Right renal pelvis (tissue), 4 donors: ENCODE results near the gene HES5. TPM values are rescaled to one million over a fixed set of nuclear protein-coding genes. Genes with fewer than 3 reads are reported as not detected.
"Not testable (repeated sequence)": the region's sequence is repeated elsewhere in the genome, so short reads cannot be mapped to it uniquely, and the experiment has no call there.

Experiments
- DNase-seq, 4 donors: peaks; one replicate each; pipeline ENCODE4 v3.0.0-alpha.2; 2013; ENCODE audit warnings: low read depth in 4 of 4, low spot score in 3 of 4, missing footprints in 1 of 4
- polyA plus RNA-seq, 4 donors: library from polyadenylated mRNA; unstranded; fragments of 120-200 nt; gene quantifications; one replicate each; pipeline ENCODE4 v1.2.1, GENCODE V29; 2013; ENCODE audit not compliant: insufficient read length in 4 of 4

Gene HES5
- polyA plus RNA-seq, 4 donors: 0.32 to 0.56 (median 0.49) TPM

DNA sequence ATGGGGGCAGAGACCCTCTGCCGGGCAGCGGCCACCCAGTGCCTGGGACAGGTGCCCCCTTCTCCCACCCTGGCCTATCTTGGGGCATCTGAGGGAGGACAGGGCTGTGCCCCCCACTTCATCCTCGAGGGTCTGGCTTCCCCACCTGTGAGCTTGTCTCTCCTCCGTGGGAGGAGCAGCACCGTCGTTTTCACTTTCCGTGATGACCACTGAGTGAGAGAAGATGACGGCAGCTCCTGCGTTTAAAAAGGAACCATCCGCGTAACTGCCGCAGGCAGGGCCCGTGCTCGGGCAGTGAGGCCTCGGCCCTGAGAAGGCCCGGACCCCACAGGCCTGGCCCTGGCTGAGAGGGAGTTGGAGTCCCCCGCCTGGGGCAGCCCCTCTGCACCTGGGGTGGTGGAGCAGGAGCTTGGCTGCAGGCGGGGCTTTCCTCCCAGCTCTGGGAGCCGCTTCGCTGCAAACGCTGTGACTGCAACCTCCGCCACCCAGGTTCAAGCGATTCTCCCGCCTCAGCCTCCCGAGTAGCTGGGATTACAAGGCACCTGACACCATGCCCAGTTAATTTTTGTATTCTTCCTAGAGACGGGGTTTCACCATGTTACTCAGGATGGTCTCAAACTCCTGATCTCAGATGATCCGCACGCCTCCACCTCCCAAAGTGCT, 19.4 kb upstream of the HES5 start:
- not testable (repeated sequence) for DNase-seq

DNA sequence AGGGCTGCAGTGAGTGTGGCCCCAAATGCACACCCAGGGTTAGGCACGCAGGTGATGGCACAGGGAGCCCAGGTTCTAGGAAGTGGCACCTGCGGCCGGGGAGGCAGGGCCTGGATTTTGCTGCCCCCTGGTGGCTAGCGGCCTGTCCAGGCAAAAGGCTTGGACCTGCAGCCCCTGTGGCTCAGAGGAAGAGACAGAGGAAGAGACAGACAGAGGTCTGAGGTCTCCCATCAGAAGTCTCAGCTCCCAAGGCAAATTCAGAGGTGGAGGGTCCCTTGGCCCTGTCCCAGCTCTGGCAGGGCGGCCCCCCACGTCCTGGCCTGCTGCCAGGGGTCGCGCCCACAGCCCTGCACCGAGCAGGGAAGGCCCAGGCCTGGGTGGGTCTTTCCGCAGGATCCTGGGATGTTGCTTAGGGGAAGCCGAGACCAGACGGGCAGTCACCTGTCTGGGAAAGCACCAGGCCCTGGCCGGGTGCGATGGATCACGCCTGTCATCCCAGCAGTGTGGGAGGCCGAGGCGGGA, 18.1 kb upstream of the HES5 start:
- no peak for DNase-seq

DNA sequence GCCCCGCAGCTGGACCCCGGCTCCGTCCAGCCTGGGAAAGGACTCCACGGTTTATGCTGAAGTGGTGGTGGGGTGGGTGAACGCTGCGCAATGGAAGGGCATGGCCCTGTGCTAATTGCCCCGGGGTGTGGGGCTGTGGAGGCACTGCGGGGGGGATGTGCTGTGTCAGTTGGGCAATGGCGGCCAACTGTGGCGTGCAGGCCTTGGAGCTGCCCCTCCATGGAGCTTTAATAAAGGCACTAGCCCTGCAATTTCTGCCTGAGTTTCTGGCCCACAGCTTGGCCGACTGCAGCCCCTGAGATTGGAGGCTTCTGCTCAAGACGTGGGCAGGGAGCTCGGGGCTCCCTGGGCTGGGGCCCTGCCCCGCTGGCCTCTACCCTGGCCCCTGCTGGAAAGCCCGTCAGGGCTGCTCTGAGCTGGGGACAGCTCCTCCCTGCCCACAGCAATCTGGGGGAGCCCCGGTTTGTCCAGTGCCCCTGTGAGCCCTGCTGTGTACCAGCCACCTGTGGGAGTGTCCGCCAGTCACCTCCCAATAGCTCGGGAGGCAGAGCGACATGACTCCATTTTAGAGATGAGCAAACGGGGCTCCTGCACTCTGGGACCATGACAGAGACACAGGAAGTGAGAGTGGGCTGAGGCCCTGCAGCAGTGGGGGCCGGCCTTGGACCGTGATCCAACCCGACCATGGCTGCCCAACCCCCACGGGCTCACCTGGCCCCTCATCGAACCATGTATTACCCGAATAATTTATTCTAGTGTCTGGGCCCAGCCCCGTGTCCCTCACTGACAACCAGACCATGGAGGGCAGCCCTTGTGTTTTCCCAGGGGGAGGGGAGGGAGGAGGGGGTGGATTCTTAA, 17.4 kb upstream of the HES5 start:
- DNase-seq: no peak

DNA sequence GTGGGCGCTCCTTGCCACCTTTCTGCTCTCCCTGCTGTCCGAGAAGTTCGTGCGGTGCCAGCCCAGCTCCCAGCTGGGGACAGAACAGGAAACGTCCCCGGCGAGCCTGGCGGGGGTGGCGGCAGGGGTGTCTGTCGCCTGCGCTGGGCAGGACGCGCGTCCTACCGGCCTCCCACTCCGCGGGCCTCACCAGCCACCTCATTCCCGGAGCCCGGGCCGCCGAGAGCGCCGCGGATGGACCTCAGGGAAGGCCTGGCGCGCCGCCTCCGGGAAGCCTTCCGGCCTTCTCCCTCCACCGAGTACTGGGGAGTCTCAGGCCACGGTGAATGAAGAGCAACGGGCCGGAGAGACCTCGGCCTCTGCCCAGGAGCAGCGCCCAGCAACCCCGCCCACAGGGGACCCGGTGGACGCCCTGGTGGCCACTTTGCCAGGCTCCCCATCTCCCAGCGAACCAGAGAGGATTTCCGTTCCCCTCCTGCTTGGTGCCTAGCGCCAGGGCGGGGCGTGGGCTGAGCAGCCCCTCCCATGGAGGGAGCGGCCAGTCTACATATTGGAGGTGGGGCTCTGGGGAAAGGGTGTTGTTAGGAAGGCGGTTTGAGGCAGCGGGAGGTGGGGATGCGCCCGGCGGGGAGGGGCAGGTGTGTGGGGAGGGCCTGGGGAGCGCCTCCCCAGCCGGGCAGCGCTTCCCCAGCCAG, 16.6 kb upstream of the HES5 start:
- no peak for DNase-seq

DNA sequence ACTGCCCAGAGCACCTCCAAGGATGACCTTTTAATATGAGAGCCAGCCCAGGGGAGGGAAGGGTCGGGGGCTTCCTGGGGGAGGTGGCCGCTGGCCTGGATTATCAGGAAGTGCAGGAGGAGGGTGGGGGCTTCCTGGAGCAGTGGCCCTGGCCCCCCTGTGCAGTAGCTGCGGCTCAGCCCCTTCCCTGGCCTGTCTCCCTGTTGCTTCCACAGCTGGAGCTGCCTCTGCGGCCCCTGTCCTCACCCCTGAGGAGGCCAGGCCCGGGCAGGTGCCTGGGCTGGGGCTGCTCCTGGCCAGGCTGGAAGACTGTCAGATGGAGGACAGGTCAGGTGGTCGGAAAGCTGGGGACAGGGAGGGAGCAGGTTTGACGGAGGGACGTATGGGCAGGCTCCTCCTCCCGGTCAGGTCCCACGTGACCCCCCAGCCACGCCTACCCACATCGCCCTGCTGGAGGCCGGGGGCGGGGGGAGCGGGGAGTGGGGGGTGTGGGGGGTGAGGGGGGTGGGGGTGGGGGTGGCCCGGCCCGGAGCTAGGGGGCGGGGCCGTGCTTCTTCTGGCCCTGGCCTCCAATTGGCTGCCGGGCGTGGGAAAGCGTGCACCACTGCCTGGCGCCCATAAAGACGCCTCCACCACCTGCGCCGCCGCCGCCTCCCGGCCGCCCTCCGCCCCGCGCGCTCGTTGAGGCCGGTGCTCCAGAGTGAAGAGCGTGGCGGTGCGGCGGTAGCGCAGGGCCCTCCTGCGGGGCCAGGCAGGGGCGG, 15.9 kb upstream of the HES5 start:
- no peak for DNase-seq

DNA sequence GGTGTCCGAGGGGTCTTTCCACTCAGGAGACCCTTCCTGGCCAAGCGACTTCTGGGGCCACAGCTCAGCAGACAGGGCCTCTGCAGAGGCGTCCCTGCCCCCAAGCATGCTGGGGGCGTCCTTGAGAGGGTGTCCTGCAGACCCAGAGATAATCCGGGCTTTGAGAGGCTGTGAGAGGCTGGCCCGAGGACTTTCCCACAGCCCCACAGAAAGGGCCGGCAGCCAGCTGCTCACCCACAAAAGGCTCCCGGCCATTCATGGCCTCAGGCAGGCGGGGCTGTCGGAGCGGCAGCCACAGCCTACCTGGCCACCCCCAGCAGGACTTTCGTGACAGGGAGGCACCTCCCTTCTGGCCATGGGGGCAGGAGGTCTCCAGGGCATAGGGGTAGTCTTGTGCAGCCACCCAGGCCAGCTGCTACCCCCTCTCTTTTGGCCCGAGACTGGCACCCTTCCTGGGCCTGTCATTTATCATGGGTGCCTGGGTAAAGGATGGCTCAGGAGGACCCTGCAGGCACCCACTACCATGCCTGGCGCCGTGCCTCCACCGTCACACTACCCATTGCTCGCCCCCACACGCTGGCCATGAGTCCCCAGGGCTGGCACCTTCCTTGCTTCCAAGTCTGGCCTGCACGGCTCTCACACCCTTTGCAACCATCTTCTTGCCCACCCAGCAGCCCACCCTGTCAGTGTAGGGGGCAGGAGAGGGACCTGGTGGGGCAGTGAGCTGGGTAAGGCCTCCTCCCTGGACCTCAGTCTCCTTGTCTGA, 15.0 kb upstream of the HES5 start:
- no peak for DNase-seq

DNA sequence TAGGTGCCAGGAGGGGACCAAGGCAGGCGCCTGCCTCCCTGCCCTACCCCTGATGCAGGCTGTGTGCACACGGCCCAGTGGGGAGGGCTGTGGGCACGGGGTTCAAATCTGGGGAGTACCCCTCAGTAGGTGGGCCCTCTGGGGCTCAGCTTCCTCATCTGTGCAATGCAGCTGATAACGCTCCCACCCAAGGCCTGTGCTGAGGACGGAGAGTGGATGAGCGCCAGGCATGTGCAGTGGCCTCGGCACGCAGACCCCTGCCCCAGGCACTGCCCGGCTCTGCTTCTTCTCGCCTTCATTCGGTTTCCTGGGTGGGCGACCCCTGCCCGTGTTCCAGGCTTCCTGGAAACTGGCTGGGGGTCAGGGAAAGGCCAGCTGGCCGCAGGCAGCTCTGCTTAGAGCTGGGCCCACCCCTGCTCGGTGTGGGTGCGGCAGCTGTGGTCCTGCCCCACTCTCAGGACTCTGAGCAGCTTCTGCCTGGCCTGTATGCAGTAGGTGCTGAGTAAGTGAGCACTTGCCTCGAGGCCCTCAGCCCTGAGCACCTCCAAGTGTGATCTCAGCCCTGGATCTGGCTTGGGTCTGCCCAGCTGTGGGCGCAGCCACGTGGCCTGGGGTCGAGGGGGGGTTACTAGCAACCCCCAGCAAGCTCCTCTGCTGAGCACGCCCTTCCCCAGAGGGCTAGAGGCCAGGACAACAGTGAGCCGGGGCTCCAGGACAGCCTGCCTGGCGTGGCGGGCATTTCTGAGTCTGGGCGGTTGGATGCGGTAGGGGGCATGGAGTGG, 14.2 kb upstream of the HES5 start:
- no peak for DNase-seq

DNA sequence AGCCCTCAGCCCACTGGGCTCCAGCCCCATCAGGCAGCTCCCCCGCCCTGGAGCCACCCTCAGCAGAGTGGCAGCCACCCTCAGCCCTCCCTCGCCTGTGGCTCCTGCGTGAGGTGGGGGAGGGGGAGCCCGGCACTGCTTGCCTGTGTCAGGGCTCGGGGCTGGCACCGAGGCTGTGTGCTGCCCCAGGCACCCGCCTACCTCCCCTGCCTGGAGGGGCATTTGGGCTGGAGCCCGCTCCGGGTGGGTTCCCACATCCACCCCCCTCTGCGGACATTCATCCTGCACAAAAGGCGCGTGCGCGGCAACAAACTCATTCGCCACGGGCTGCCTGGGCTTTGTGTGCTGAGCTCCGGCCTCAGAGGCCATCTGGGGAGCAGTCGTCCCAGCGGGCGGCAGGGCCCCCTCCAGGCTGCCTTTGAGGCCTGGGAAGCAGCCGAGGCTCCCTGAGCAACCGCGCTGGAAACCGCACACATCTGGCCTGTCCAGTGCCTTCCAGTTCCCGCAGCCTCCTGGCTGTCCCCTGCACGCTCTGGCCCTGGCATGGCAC, 13.6 kb upstream of the HES5 start:
- DNase-seq: no peak

DNA sequence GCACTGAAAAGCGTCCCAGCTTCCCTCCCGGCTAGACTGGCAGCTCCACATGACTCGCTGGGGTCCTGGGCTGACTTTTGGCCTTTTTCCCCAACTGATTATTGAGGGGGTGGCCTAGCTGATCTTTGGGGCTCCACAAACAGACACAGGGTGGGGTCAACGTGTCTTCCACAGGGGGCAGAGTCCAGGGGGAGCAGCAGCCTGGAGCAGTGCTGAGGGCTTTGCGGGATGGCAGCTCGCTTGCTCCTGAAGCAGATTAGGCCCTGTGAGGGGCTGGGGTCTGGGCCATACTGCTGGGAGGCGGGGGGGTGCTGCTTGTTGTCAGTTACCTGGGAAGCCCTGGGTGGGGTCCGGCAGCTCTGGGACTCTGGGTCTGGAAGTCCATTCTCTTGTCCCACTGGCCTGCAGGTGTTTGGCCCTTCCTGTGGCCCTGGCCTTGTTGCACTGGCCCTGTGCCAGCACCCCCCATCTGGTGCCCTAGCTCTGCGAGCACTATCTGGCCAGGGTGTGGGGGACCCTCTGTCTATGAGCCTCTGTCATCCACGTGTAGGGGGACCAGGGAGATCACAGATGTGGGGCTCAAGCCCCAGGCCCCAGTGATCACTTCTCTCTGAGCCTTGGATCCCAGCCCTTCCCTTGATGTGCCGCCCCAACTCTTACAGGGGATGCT, 12.3 kb upstream of the HES5 start:
- no peak for DNase-seq

DNA sequence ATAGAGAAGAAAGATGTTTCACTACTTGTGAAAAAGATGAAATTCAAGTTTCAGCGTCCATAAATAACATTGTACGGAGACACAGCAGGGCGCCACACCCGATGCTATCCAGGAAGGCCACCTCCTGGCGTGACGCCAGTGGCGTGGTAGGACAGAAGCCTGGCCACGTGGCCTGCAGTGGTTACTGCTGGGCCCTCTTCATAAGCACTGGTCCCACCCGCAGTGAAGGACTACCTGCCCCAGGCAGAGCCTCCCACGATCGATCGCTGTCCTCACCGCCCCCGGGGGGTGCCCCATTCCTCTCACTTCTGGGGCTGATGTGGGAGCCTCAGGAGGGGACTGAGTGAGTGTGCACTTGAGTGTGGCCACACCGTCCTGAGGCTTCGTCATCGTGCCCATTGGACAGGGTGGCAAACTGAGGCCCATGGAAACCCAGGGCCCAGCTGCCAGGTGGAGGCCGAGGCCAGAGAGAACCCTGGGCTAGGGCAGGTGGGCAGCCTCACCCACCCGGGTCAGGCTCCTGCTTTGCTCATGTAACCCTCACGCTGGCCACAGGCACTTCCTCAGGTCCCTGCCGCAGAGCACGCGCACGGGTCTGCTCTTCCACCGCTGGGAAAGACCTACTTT, 11.7 kb upstream of the HES5 start:
- DNase-seq: no peak

DNA sequence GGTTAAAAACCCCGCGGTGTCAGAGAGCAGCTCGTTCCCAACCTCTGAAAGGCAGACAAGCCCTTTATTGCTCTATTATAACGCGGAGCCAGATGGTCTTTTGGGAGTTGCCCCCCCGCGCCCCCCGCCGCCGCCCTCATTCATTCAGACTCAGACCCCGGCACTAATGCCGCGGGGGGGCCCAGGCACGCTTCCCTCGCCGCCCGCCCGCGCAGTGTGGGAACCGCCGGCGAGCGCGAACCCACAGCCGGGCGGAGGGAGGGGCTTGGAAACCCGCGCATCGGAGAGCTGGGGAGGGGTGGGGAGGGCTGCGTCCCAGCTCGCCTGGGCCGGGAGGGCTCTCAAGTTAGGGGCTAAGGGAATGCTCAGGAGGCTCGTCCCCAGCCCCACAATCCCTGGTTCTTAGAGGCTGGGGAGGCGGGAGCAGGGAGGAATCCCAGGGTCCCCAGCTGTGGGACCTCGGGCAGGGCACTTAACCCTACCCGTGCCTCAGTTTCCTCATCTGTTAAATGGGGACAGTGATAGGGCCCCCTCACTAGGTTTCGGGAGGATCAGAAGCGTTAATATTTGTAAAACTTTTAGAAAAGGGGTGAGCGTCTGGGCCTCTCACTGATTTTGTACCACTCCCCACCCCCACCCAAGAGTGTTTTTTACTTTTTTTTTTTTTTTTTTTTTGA, 10.9 kb upstream of the HES5 start:
- no peak for DNase-seq

DNA sequence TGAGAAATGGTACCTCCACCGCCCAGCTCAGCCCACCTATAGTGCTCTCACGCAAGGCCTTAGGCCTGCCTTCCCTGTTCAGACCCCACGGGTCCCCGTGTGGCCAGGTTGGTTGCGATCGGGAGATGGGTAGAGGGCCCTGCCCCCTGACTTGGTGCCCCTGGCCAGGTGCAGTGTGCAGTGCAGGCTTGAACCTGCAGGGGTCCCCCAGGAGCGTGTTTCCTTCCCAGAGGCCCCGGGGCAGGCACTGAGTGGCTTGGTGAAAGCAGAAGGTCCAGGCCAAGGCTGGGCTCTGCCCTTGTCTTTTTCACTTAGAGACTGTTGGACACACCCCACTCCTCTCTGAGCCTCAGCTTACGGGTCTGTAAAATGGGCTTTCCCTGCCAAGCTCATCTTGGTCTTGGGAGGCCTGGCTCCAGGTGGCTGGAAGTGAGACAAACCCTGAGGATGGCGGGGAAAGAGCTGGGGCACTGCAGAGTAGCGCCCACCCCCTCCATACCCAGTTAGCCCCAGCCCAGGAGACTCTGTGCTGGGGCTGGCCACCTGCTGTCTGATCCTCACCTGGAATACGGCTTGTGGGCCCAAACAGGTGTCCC, 9.3 kb upstream of the HES5 start:
- DNase-seq: no peak

DNA sequence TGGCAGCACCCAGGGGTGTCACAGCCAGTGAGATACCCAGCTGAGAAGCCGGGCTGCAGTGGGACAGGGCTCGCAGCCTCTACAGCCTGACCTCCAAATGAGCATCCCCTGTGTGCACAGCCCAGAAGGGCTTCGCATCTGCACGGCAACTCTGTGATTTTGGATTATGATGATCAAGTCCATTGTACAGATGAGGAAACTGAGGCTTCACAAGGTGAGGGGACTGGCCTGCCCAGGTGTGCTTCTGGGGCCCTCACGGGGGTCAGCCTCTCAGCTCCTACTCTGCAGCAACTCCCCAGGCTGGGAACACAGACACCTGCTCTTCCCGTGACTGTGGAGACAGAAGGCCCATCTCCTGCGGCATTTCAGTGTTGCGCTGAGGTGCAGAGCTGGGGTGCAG, 8.8 kb upstream of the HES5 start:
- no peak for DNase-seq

DNA sequence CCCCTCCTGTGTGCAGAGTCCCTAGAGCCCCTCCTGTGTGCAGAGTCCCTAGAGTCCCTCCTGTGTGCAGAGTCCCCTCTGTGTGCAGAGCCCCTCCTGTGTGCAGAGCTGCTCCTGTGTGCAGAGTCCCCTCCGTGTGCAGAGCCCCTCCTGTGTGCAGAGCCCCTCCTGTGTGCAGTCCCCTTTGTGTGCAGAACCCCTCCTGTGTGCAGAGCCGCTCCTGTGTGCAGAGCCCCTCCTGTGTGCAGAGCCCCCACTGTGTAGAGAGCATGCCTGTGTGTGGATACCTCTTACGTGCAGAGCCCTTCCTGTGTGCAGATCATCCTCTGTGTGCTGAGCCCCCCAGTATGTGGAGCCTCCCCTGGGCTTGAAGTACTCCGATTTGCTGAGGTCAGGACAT, 8.3 kb upstream of the HES5 start:
- no peak for DNase-seq

DNA sequence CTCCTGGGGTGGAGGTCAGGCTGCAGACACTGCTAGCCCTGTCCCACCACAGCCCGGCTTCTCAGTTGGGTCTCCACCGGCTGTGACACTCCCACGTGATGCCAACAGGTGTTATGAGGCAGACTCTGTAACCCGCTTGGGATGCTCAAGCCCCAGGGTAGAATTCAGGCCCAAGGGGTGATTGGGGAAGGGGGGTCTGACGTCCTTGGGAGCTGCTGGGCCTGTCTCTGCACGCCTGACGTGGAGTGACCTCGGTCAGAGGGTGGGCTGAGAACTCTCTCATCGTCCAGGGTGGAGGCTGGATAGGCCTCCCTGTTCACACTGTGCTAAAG, 7.7 kb upstream of the HES5 start:
- DNase-seq: no peak

DNA sequence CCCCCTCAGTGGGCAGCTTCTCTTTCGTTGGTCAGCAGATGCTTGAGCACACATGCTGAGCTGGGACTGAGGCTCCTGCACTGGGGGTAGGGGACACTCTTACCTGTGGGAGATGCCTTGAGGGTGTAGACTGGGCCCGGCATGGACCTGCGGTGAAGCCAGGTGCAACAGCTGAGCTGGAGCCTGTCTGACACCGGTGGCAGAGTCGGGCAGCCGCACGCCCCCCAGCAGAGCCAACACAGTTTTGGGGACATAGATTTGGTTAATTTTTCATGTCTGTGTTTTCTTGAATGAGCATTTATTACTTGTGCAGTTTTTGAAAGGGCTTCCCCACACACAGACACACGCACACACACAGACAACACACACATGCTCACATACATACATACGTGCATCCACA, 5.9 kb upstream of the HES5 start:
- DNase-seq: no peak

DNA sequence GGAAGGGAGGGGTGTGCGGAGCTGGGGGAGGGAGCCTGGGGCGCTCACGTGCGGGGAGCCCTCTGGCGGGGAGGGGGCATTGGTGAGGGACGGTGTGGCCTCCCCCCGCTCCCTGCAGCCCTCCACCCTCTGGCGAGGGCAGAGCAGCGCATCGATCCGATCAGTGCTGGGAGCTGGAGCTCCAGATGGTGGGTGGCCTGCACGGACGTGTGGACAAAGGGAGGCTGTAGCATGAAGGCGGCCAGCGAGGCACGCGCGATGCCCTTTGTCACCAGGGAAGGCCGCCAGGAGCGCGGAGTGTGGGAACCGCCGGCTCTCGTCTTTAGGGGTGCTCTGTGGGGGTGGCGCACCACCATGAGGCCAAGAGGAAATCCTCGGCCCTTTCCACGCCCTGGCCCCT, 5.4 kb upstream of the HES5 start:
- DNase-seq: no peak
